Right lobe of liver (tissue), 6 donors: Measurements from ENCODE around the gene SDHA. TPM values are rescaled to one million over a fixed set of nuclear protein-coding genes. Genes with fewer than 3 reads are reported as not detected.
A peak's percentile ranks its signal among the peaks of the same experiment; 100 is the strongest.
"Not testable (repeated sequence)": the region's sequence is repeated elsewhere in the genome, so short reads cannot be mapped to it uniquely, and the experiment has no call there.

Source experiments
- ATAC-seq, 4 donors: fragments of 200-7000 bp; cut with Tn5 transposase; one replicate each; pipeline ENCODE4 v1.9.1; 2020; ENCODE audit warnings: mild to moderate bottlenecking in 4 of 4, moderate library complexity in 4 of 4
- DNase-seq, 3 donors: peaks; one replicate each; pipeline ENCODE4 v3.0.0-alpha.2; 2020
- H3K27ac ChIP-seq, 3 donors: fragments of 200-600 bp; one replicate each; pipeline ENCODE4 v1.8.0; 2022
- H3K27me3 ChIP-seq, 2 donors: fragments of 200-600 bp; one replicate each; pipeline ENCODE4 v1.8.0; 2022
- H3K36me3 ChIP-seq, 4 donors: fragments of 200-600 bp; sonication (generic) in 1 of 4; one replicate each; pipeline versions ENCODE4 v1.5.1 to v1.8.0; 2017 to 2022; ENCODE audit warnings: control low read depth in 1 of 4
- H3K4me1 ChIP-seq, 4 donors: fragments of 200-600 bp; sonication (generic) in 1 of 4; one replicate each; pipeline versions ENCODE4 v1.5.1 to v1.8.0; 2017 to 2022; ENCODE audit warnings: control low read depth in 1 of 4
- H3K4me3 ChIP-seq, 3 donors: fragments of 200-600 bp; one replicate each; pipeline ENCODE4 v1.8.0; 2022
- H3K9me3 ChIP-seq, 4 donors: fragments of 200-600 bp; sonication (generic) in 1 of 4; one replicate each; pipeline versions ENCODE4 v1.5.1 to v1.8.0; 2017 to 2022; ENCODE audit warnings: control low read depth in 1 of 4
- CTCF ChIP-seq, 4 donors: fragments of 200-600 bp in 3 of 4; fragments of 450-650 bp in 1 of 4; IDR thresholded peaks; one replicate each; pipeline versions ENCODE4 v1.5.1 to v1.8.0; 2016 to 2022; ENCODE audit warnings: antibody characterized with exemption in 4 of 4, mild to moderate bottlenecking in 2 of 4
- POLR2A ChIP-seq: fragments of 450-650 bp; IDR thresholded peaks from one replicate; pipeline ENCODE4 v1.6.1; 2017; ENCODE audit warnings: antibody characterized with exemption, mild to moderate bottlenecking
- WGBS: methylation state at CpG from one replicate; pipeline ENCODE4 v1.1.6; 2018; ENCODE audit warnings: low coverage, low lambda C conversion rate; ENCODE audit not compliant: insufficient coverage; ENCODE audit errors: missing lambda C conversion rate; 5-methylcytosine and 5-hydroxymethylcytosine counted together
- intact Hi-C, 2 donors: fragments of 100-400 bp; cut with DNase I; formaldehyde crosslinking; loops; one replicate each; pipeline versions ENCODE4 v1.11.2 to v1.14.1; 2022
- total RNA-seq, 6 experiments: library from RNA; depleted of rRNA in 2 of 6; stranded (reverse); fragments of >200 nt in 2 of 6; fragmentation: NEBNext Ultra II Directional in 3 of 6; extraction: Animal tissue kit (Norgen Biotek cat#: 25700) in 3 of 6; gene quantifications; one replicate each; pipeline versions ENCODE4 v1.1.0 to v1.2.4, GENCODE V29; 2016 to 2023
- donor health status: DM: no; HTN: yes; CAD: no.
- donor health status: DM: no; HTN: no; CAD: no.
- donor health status: DM: no; HTN: no; CAD: no.
- donor health status: DM: no; HTN: yes; CAD: no.
- donor health status: DM: no; HTN: yes; CAD: no.

The SDHA gene
- total RNA-seq, 6 experiments from 2014 or later: 165 to 223 (median 188) TPM

GRCh38 chr5:223791-224190 lies 5.7 kb downstream of the SDHA start:
- H3K36me3 ChIP-seq: peaks cover 0 to 52% (median 16%) of the 10 kb centered on the region in 4 donors
- peaks cover 0 to 32% (median 7%) of the 10 kb centered on the region in 4 donors for H3K4me1 ChIP-seq
- no peaks in the 10 kb centered on the region for H3K27me3 ChIP-seq
- ATAC-seq (no peak), DNase-seq (no peak)
- TF ChIP-seq CTCF (IDR thresholded peaks at IDR 0.05): no peak
- no peak for TF ChIP-seq POLR2A
- H3K9me3 ChIP-seq: no peaks in the 10 kb centered on the region
- intact Hi-C loops: no loop called here
- WGBS: 70% methylated on average over 4 of the region's 6 CpGs
- no peak overlapping the region for H3K27ac ChIP-seq
- no peak overlapping the region for H3K4me3 ChIP-seq

- Histone ChIP-seq H3K4me1 (peaks cover 0 to 22% (median 4%) of the 10 kb centered on the region in 4 donors), H3K27ac (no peak overlapping the region), H3K9me3 (no peaks in the 10 kb centered on the region), H3K4me3 (no peak overlapping the region), H3K36me3 (peaks cover 0 to 66% (median 21%) of the 10 kb centered on the region in 4 donors), H3K27me3 (no peaks in the 10 kb centered on the region)
- WGBS: 100% methylated on average over 2 of the region's 14 CpGs
- intact Hi-C loops: no loop called here
- DNase-seq (no peak), ATAC-seq (no peak)
- no peak for TF ChIP-seq POLR2A
Measured at GRCh38 chr5:225334-225733, 7.2 kb downstream of the SDHA start.

GRCh38 chr5:227375-227774 lies 9.3 kb downstream of the SDHA start:
- peaks cover 0 to 83% (median 21%) of the 10 kb centered on the region in 4 donors for H3K36me3 ChIP-seq
- DNase-seq, H3K27ac ChIP-seq, intact Hi-C loops, H3K9me3 ChIP-seq, ATAC-seq, H3K4me3 ChIP-seq, H3K4me1 ChIP-seq, H3K27me3 ChIP-seq: not testable (repeated sequence)
- 77% methylated on average over 9 of the region's 17 CpGs for WGBS

GRCh38 chr5:228886-229285 lies 10.8 kb downstream of the SDHA start:
- DNase-seq: no peak
- Histone ChIP-seq H3K27me3 (no peaks in the 10 kb centered on the region), H3K27ac (no peak overlapping the region), H3K4me1 (no peaks in the 10 kb centered on the region), H3K4me3 (no peak overlapping the region), H3K36me3 (peaks cover 0 to 88% (median 24%) of the 10 kb centered on the region in 4 donors), H3K9me3 (no peaks in the 10 kb centered on the region)
- no peak for ATAC-seq
- 98% methylated on average over 3 of the region's 3 CpGs for WGBS
- intact Hi-C loops: no loop called here
- TF ChIP-seq CTCF (IDR thresholded peaks at IDR 0.05): no peak
- no peak for TF ChIP-seq POLR2A

GRCh38 chr5:230711-231110 lies 12.6 kb downstream of the SDHA start:
- TF ChIP-seq POLR2A (no peak), CTCF (IDR thresholded peaks at IDR 0.05) (no peak)
- no peak overlapping the region for H3K27ac ChIP-seq
- H3K36me3 ChIP-seq: peaks cover 0 to 85% (median 28%) of the 10 kb centered on the region in 4 donors
- WGBS: no CpG with 5 or more reads among the region's 14 CpGs
- intact Hi-C loops: no loop called here
- ATAC-seq: peak in 1 of 4 donors; percentile 35
- DNase-seq: no peak
- H3K27me3 ChIP-seq: no peaks in the 10 kb centered on the region
- no peaks in the 10 kb centered on the region for H3K4me1 ChIP-seq
- H3K9me3 ChIP-seq: no peaks in the 10 kb centered on the region
- no peak overlapping the region for H3K4me3 ChIP-seq

GRCh38 chr5:231661-232060 lies 13.5 kb downstream of the SDHA start:
- WGBS: 75% methylated on average over 7 of the region's 13 CpGs
- intact Hi-C loops: no loop called here
- Histone ChIP-seq H3K27ac (no peak overlapping the region), H3K4me1 (no peaks in the 10 kb centered on the region), H3K9me3 (no peaks in the 10 kb centered on the region), H3K36me3 (peaks cover 0 to 83% (median 22%) of the 10 kb centered on the region in 4 donors), H3K4me3 (no peak overlapping the region), H3K27me3 (no peaks in the 10 kb centered on the region)
- TF ChIP-seq CTCF (IDR thresholded peaks at IDR 0.05): no peak
- no peak for TF ChIP-seq POLR2A
- DNase-seq: no peak
- no peak for ATAC-seq

- DNase-seq, H3K27ac ChIP-seq, intact Hi-C loops, H3K4me1 ChIP-seq, H3K27me3 ChIP-seq, H3K9me3 ChIP-seq, H3K4me3 ChIP-seq, ATAC-seq: not testable (repeated sequence)
- 93% methylated on average over 8 of the region's 20 CpGs for WGBS
- H3K36me3 ChIP-seq: peaks cover 0 to 77% (median 16%) of the 10 kb centered on the region in 4 donors
Measured at GRCh38 chr5:233426-233825, 15.3 kb downstream of the SDHA start.
